ENCODE data around the gene R3HCC1L.

Gene R3HCC1L

DNA sequence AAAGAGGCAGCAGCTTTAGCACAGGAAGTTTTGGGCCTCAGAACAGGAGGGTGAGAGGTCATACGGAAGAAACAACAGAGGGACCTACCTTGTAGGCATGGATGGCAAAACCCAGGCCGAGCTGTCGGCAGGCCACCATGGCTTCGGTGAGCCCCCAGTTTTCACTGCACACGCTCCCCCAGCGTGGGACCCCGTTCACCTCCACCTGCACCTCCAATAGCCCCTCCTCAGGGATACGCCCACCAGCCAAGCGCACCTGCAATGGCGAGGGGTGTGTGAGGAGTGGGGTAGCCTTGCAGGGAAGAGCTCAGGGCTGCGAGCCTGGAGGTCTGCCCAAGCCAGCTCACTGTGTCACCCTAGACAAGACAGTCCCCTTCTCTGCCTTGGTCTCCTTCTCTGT, 122.2 kb downstream of the R3HCC1L start:
- TF ChIP-seq, protein P1, sequence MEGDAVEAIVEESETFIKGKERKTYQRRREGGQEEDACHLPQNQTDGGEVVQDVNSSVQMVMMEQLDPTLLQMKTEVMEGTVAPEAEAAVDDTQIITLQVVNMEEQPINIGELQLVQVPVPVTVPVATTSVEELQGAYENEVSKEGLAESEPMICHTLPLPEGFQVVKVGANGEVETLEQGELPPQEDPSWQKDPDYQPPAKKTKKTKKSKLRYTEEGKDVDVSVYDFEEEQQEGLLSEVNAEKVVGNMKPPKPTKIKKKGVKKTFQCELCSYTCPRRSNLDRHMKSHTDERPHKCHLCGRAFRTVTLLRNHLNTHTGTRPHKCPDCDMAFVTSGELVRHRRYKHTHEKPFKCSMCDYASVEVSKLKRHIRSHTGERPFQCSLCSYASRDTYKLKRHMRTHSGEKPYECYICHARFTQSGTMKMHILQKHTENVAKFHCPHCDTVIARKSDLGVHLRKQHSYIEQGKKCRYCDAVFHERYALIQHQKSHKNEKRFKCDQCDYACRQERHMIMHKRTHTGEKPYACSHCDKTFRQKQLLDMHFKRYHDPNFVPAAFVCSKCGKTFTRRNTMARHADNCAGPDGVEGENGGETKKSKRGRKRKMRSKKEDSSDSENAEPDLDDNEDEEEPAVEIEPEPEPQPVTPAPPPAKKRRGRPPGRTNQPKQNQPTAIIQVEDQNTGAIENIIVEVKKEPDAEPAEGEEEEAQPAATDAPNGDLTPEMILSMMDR (IDR thresholded peaks at IDR 0.05; ENCODE audit: low read depth, low read length) = no peak
- no peak overlapping the region for H3K4me3 ChIP-seq (replicated peaks in 1 of 2; ENCODE audit: low read depth in 2 of 2, low read length in 2 of 2)
- DNase-seq (ENCODE audit: low read depth in 2 of 2) = no peak

DNA sequence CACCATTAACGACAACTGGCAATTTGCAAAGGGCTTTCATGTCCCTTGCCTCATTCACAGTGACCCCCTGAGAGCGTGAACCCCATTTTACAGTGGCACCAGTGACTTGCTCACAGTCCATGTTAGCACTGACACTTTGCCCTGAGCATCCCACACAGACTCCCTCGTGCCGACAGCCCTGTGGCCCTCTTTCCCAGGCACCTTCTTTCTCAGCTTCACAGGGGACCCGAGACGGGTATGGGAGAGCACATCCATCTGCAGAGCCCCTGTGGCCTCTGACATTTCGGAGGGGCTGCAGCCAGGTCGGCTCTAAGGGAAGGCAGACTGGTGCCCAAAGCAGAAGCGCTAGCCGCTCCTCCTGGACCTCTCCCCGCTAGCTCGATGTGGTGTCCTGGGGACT, 122.7 kb downstream of the R3HCC1L start:
- DNase-seq (ENCODE audit: low read depth in 2 of 2) = no peak
- no peak overlapping the region for H3K4me3 ChIP-seq (replicated peaks in 1 of 2; ENCODE audit: low read depth in 2 of 2, low read length in 2 of 2)
- TF ChIP-seq, protein P1 (IDR thresholded peaks at IDR 0.05; ENCODE audit: low read depth, low read length) = no peak

GRCh38 chr10:98257961-98258360, 123.5 kb downstream of the R3HCC1L start:
- TF ChIP-seq, protein P1 (IDR thresholded peaks at IDR 0.05; ENCODE audit: low read depth, low read length) = no peak
- DNase-seq (ENCODE audit: low read depth in 2 of 2) = no peak
- H3K4me3 ChIP-seq (replicated peaks in 1 of 2; ENCODE audit: low read depth in 2 of 2, low read length in 2 of 2) = no peak overlapping the region

DNA sequence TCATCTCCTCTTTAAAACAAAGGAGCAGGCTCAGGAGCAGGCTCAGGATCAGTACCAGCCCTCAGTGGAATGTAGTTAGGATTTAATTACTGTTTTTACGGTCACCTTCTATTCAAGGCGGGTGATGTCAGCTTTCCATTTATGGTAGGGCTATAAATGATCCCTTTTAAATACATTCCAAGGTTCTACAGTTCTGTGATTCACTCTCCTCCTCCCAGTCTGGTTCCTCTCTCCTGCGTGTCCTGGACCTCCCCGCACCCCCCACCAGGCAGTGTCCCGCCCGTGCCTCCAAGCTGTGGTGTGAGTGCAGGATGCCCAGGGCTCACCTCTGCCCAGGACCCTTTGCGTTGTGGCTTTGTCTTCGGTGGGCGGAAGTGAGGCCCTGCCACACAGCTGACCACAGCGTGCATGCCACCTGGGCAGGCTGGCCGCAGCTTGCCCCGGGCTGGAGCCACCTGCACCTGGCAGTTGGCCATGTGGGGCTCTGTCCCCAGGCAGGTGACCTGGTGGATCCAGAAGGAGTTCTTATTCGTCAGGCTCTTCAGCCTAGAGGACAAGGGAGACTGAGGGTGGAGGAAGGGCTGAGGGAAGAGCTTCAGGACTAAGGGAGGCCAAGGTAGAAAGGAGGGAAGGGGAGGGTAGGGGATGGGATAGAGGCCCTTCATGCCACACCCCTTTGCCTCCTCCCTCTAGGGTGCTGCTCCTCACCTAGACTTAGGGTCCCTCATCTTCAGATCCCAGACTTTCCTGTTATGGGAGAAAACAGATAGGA, 124.4 kb downstream of the R3HCC1L start:
- TF ChIP-seq, protein P1 (IDR thresholded peaks at IDR 0.05; ENCODE audit: low read depth, low read length) = no peak
- DNase-seq (ENCODE audit: low read depth in 2 of 2) = no peak
- H3K4me3 ChIP-seq (replicated peaks in 1 of 2; ENCODE audit: low read depth in 2 of 2, low read length in 2 of 2) = no peak overlapping the region

- no peak overlapping the region for H3K4me3 ChIP-seq (replicated peaks in 1 of 2; ENCODE audit: low read depth in 2 of 2, low read length in 2 of 2)
- DNase-seq (ENCODE audit: low read depth in 2 of 2) = no peak
- TF ChIP-seq, protein P1 (IDR thresholded peaks at IDR 0.05; ENCODE audit: low read depth, low read length) = no peak
Observed at GRCh38 chr10:98259606-98260315, 125.3 kb downstream of the R3HCC1L start.

DNA sequence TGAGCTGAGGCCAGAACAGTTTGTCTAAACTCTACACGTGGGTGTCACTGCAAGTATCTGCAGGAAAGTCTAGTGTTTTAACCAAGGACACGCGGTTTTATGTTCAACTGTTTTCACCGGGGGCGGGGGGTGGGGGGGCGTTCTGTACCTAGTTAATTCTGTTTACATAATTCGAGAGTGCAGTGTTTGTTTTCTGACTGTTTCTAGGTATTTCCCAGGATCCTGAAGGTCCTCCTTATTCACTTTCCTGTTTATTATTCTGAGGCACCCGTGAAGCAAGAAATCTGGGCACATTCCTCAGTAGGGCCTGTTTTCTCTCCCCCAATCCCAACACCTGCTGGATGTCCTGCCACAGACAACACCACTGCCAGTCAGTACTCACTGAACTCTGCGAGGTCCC, 125.9 kb downstream of the R3HCC1L start:
- no peak for DNase-seq (ENCODE audit: low read depth in 2 of 2)
- TF ChIP-seq, protein P1 (IDR thresholded peaks at IDR 0.05; ENCODE audit: low read depth, low read length) = no peak
- no peak overlapping the region for H3K4me3 ChIP-seq (replicated peaks in 1 of 2; ENCODE audit: low read depth in 2 of 2, low read length in 2 of 2)

Measured in cardiac fibroblast (primary cell).